K562 (cell line): ENCODE results near the gene LRP1. TPM values are rescaled to one million over a fixed set of nuclear protein-coding genes. Genes with fewer than 3 reads are reported as not detected.
A peak's percentile ranks its signal among the peaks of the same experiment; 100 is the strongest.

Source experiments
- ATAC-seq: fragments of 200-7000 bp; cut with Tn5 transposase; 3 replicates; pipeline ENCODE4 v1.9.1; 2020; ENCODE audit warnings: moderate library complexity
- BruUV-seq: library from RNA; stranded (reverse); fragments of 400-500 nt; replicated peaks from 2 replicates; lab custom pipeline; 2021; lab: Mats Ljungman, UMichigan
- CTCF ChIA-PET: fragments of 300-600 bp; formaldehyde crosslinking; extraction: SDS; loops from one replicate; lab custom pipeline; 2021; ENCODE audit warnings: low intra/inter-chr PET ratio; lab: Yijun Ruan, JAX
- POLR2A ChIA-PET: fragments of 300-600, 350-650 bp; sonication (Branson Sonifier 250); formaldehyde crosslinking; extraction: SDS; loops from one replicate; lab custom pipeline; 2021; ENCODE audit warnings: antibody characterized with exemption, inconsistent platforms; lab: Yijun Ruan, JAX
- DNase-seq, 4 experiments: peaks; one replicate each; pipeline versions ENCODE4 v3.0.0 to v3.0.0-alpha.2; 2011 to 2018; ENCODE audit warnings: low spot score in 3 of 4, mixed read lengths in 3 of 4; ENCODE audit errors: extremely low read depth in 1 of 4
- FAIRE-seq: peaks from 2 replicates; lab custom pipeline; 2011; peaks lifted over from hg19 to GRCh38; lab: Jason Lieb, UNC
- H2AFZ ChIP-seq: 2 replicates; pipeline ENCODE4 v1.6.0; 2011; ENCODE audit warnings: low read depth, low read length, control low read depth, inconsistent platforms
- H3K27ac ChIP-seq: fragments of 200-600 bp; 3 replicates; pipeline ENCODE4 v1.8.0; 2011; ENCODE audit warnings: low read depth, mild to moderate bottlenecking, control low read depth, inconsistent platforms, low read length, moderate library complexity, mixed read lengths; ENCODE audit errors: extremely low read depth
- H3K27me3 ChIP-seq, 2 experiments: fragments of 300-600 bp in 1 of 2; 2 replicates in 1 of 2; 3 replicates in 1 of 2; pipeline versions ENCODE4 v1.6.0 to v1.8.0; 2011; ENCODE audit warnings: inconsistent platforms in 2 of 2, low read length in 2 of 2, mild to moderate bottlenecking in 1 of 2, mixed read lengths in 1 of 2, moderate library complexity in 1 of 2; ENCODE audit not compliant: control insufficient read depth in 2 of 2, insufficient read depth in 2 of 2
- H3K36me3 ChIP-seq: fragments of 300-600 bp; 3 replicates; pipeline ENCODE4 v1.8.0; 2011; ENCODE audit warnings: mild to moderate bottlenecking, low read length, inconsistent platforms; ENCODE audit not compliant: control insufficient read depth, insufficient read depth
- H3K4me1 ChIP-seq, 2 experiments: fragments of 200-600 bp in 1 of 2; replicated peaks in 1 of 2; 2 replicates in 1 of 2; 3 replicates in 1 of 2; pipeline versions ENCODE4 v1.5.1 to v1.8.0; 2011; ENCODE audit warnings: inconsistent platforms in 2 of 2, low read length in 2 of 2, mild to moderate bottlenecking in 1 of 2, mixed read lengths in 1 of 2, moderate library complexity in 1 of 2; ENCODE audit not compliant: control insufficient read depth in 2 of 2, insufficient read depth in 2 of 2
- H3K4me2 ChIP-seq: 2 replicates; pipeline ENCODE4 v1.6.1; 2011; ENCODE audit warnings: low read length, control low read depth, inconsistent platforms, mixed read lengths; ENCODE audit not compliant: insufficient read depth
- H3K4me3 ChIP-seq: fragments of 200-600 bp; sonication (generic), shearing (Covaris generic); 2 replicates; pipeline ENCODE4 v1.5.1; 2016; ENCODE audit warnings: control low read depth, inconsistent platforms
- H3K79me2 ChIP-seq: fragments of 200-600 bp; 3 replicates; pipeline ENCODE4 v1.8.0; 2011; ENCODE audit warnings: low read length, inconsistent platforms; ENCODE audit not compliant: control insufficient read depth, insufficient read depth
- H3K9ac ChIP-seq, 2 experiments: 2 replicates each; pipeline versions ENCODE4 v1.6.0 to v1.6.1; 2011; ENCODE audit warnings: low read depth in 2 of 2, low read length in 2 of 2, control low read depth in 1 of 2, inconsistent platforms in 1 of 2, mild to moderate bottlenecking in 1 of 2, mixed read lengths in 1 of 2; ENCODE audit not compliant: insufficient read depth in 1 of 2
- H3K9me1 ChIP-seq: one replicate; pipeline ENCODE4 v1.6.0; 2011; ENCODE audit warnings: inconsistent platforms, mild to moderate bottlenecking, low read length, moderate library complexity; ENCODE audit not compliant: control insufficient read depth, insufficient read depth
- H3K9me3 ChIP-seq: replicated peaks from 2 replicates; pipeline ENCODE4 v1.5.1; 2011; ENCODE audit warnings: low read depth, low read length, inconsistent platforms; ENCODE audit not compliant: control insufficient read depth, insufficient read depth
- H4K20me1 ChIP-seq: replicated peaks from 2 replicates; pipeline ENCODE4 v1.6.1; 2011; ENCODE audit warnings: low read length, inconsistent platforms, mixed read lengths; ENCODE audit not compliant: control insufficient read depth, insufficient read depth
- ATF3 ChIP-seq, 2 experiments: fragments of 450-650 bp in 1 of 2; sonication (generic) in 1 of 2; formaldehyde crosslinking in 1 of 2; IDR thresholded peaks in 1 of 2; conservative IDR thresholded peaks in 1 of 2; 2 replicates each; pipeline versions ENCODE4 v1.6.1 to v1.8.1; 2016 to 2023; ENCODE audit warnings: mild to moderate bottlenecking in 2 of 2, moderate library complexity in 2 of 2, inconsistent platforms in 1 of 2, missing genetic modification reagents in 1 of 2
- C11orf30 ChIP-seq: fragments of 450-650 bp; IDR thresholded peaks from 2 replicates; pipeline ENCODE4 v1.6.1; 2016; ENCODE audit warnings: low read depth, mild to moderate bottlenecking
- CTBP1 ChIP-seq: fragments of 450-650 bp; IDR thresholded peaks from 2 replicates; pipeline ENCODE4 v1.6.1; 2016; ENCODE audit warnings: borderline replicate concordance
- FOSL1 ChIP-seq: fragments of 200-800 bp; sonication (Bioruptor generic); conservative IDR thresholded peaks from 2 replicates; pipeline ENCODE4 v1.6.1; 2016; ENCODE audit warnings: missing genetic modification characterization, missing compliant biosample characterization
- HDGF ChIP-seq: fragments of 450-650 bp; IDR thresholded peaks from 2 replicates; pipeline ENCODE4 v1.6.1; 2016
- HNRNPH1 ChIP-seq: fragments of 200-400 bp; formaldehyde crosslinking; optimal IDR thresholded peaks from 2 replicates; pipeline ENCODE3; 2017; ENCODE audit warnings: low read depth, mild to moderate bottlenecking, low read length, moderate library complexity
- JUND ChIP-seq, 2 experiments: IDR thresholded peaks; 2 replicates in 1 of 2; 3 replicates in 1 of 2; pipeline ENCODE4 v1.6.1; 2011; ENCODE audit warnings: borderline replicate concordance in 2 of 2, low read depth in 2 of 2, low read length in 2 of 2, improper control_type of control experiment in 1 of 2, missing biosample characterization in 1 of 2, missing genetic modification characterization in 1 of 2, missing genetic modification reagents in 1 of 2
- MAFF ChIP-seq: IDR thresholded peaks from 2 replicates; pipeline ENCODE4 v1.6.1; 2012; ENCODE audit warnings: low read length, improper control_type of control experiment
- MAFG ChIP-seq: fragments of 450-650 bp; conservative IDR thresholded peaks from 2 replicates; pipeline ENCODE4 v1.6.1; 2016; ENCODE audit warnings: missing genetic modification characterization, missing compliant biosample characterization
- MAFK ChIP-seq: IDR thresholded peaks from 2 replicates; pipeline ENCODE4 v1.6.1; 2011; ENCODE audit warnings: low read length, improper control_type of control experiment
- MAZ ChIP-seq, 2 experiments: fragments of 450-650 bp in 1 of 2; sonication (generic) in 1 of 2; formaldehyde crosslinking; IDR thresholded peaks in 1 of 2; conservative IDR thresholded peaks in 1 of 2; 2 replicates each; pipeline versions ENCODE4 v1.4.0 to v1.5.0; 2020; ENCODE audit warnings: mild to moderate bottlenecking in 1 of 2, missing genetic modification reagents in 1 of 2
- MCM3 ChIP-seq: fragments of 450-650 bp; IDR thresholded peaks from 2 replicates; pipeline ENCODE4 v1.6.1; 2016
- MEIS2 ChIP-seq: fragments of 450-650 bp; IDR thresholded peaks from 2 replicates; pipeline ENCODE4 v1.6.1; 2014; ENCODE audit warnings: mild to moderate bottlenecking; ENCODE audit not compliant: partially characterized antibody
- MYNN ChIP-seq, 2 experiments: sonication (generic); formaldehyde crosslinking in 1 of 2; IDR thresholded peaks; 2 replicates each; pipeline versions ENCODE4 v1.5.0 to v1.6.1; 2016 to 2020; ENCODE audit warnings: antibody characterized with exemption in 1 of 2, missing genetic modification reagents in 1 of 2
- NELFE ChIP-seq: IDR thresholded peaks from 2 replicates; pipeline ENCODE4 v1.6.1; 2011; ENCODE audit warnings: mild to moderate bottlenecking; ENCODE audit not compliant: insufficient read depth, insufficient read length
- NFE2 ChIP-seq: IDR thresholded peaks from 2 replicates; pipeline ENCODE4 v1.6.1; 2014; ENCODE audit warnings: antibody characterized with exemption, low read depth
- SAFB ChIP-seq: fragments of 200-400 bp; formaldehyde crosslinking; IDR thresholded peaks from 2 replicates; pipeline ENCODE4 v1.6.1; 2017; ENCODE audit warnings: low read depth, low read length, borderline replicate concordance
- ZFPM2 ChIP-seq: fragments of 250-450 bp; sonication (Bioruptor Pico); IDR thresholded peaks from 2 replicates; pipeline ENCODE4 v1.5.1; 2022; ENCODE audit warnings: mild to moderate bottlenecking
- ZNF316 ChIP-seq: fragments of 450-650 bp; IDR thresholded peaks from 2 replicates; pipeline ENCODE4 v1.6.1; 2016
- ZNF77 ChIP-seq: fragments of 250-450 bp; sonication (Bioruptor Pico); IDR thresholded peaks from 2 replicates; pipeline ENCODE4 v1.5.0; 2020
- WGBS: fragments of 100-300 bp; shearing (Covaris generic); methylation state at CpG from one replicate; pipeline ENCODE4 v1.1.6; 2016; ENCODE audit warnings: low coverage, mixed read lengths; ENCODE audit not compliant: insufficient coverage; ENCODE audit errors: missing lambda C conversion rate; 5-methylcytosine and 5-hydroxymethylcytosine counted together
- in situ Hi-C: fragments of 300-500 bp; cut with MboI; formaldehyde crosslinking; loops from 4 replicates; pipeline ENCODE4 v1.15.0; 2018; ENCODE audit warnings: inconsistent platforms, mixed read lengths
- intact Hi-C: fragments of 100-400 bp; cut with micrococcal nuclease; formaldehyde crosslinking; loops from 2 replicates; pipeline ENCODE4 v1.14.2; 2022
- polyA plus RNA-seq, 8 experiments: library from polyadenylated mRNA; depleted of rRNA in 4 of 8; stranded (reverse) in 5 of 8; unstranded in 3 of 8; fragments of >200 nt; fragmentation: Nextera tagmentation in 2 of 8; fragmentation: Illumina TruSeq in 1 of 8; extraction: Ambion mirVana in 2 of 8; extraction: Trizol in 1 of 8; gene quantifications; 2 replicates each; pipeline versions ENCODE4 v1.2.1 to v1.2.3, GENCODE V29; 2011 to 2014; ENCODE audit warnings: inconsistent platforms in 1 of 8, missing spikeins in 1 of 8
- total RNA-seq, 7 experiments: library from RNA; depleted of rRNA in 6 of 7; stranded (reverse); fragments of >200 nt in 6 of 7; fragmentation: Illumina TruSeq in 2 of 7; extraction: Trizol in 2 of 7; gene quantifications; 2 replicates each; pipeline versions ENCODE4 v1.2.1 to v1.2.3, GENCODE V29; 2011 to 2021; ENCODE audit warnings: low replicate concordance in 1 of 7

The LRP1 gene
- total and polyA plus RNA-seq, 9 of the 15 experiments (the other 6 are each of a cell fraction or from before 2014, with no cell fraction given): 0.04 to 0.64 (median 0.19) TPM; not detected in 2

GRCh38 chr12:57166971-57167371 is 38.7 kb downstream of the LRP1 start:
- no peak overlapping the region for H3K27ac ChIP-seq
- H3K4me2 ChIP-seq: no peak overlapping the region
- DNase-seq (peak; percentile 45 to 57 (median 48)), ATAC-seq (peak; percentile 69), FAIRE-seq (peak; percentile 48)
- peaks cover 7% of the 10 kb centered on the region; the same call in 1 of the 2 replicates for H4K20me1 ChIP-seq
- no peaks in the 10 kb centered on the region for H3K9me3 ChIP-seq
- 6% methylated on average over 10 of the region's 10 CpGs for whole genome bisulfite sequencing
- no peaks in the 10 kb centered on the region for H3K36me3 ChIP-seq
- POLR2A ChIA-PET: interaction anchor here (0.6 kb wide), 1 partner anchor 45 kb away, joined by 3 read pairs; no protein-coding TSS in a partner anchor
- no peaks in the 10 kb centered on the region for H3K79me2 ChIP-seq
- CTCF ChIA-PET: no interaction called here
- H3K27me3 ChIP-seq: peaks cover 13 to 55% of the 10 kb centered on the region in 2 experiments; a peak in 4 of 5 replicates
- no peak overlapping the region for H2AFZ ChIP-seq
- intact Hi-C loops (no loop called here), in situ Hi-C loops (no loop called here)
- H3K4me3 ChIP-seq: no peak overlapping the region
- H3K9me1 ChIP-seq: no peaks in the 10 kb centered on the region
- H3K9ac ChIP-seq: peak overlapping the region in 1 of 2 experiments; percentile 59; a peak in 1 of 4 replicates
- peaks cover 0 to 22% of the 10 kb centered on the region in 2 experiments; a peak in 2 of 5 replicates for H3K4me1 ChIP-seq
- TF ChIP-seq ATF3 (IDR thresholded peaks at IDR 0.05): peak; percentile 44; the same call in 1 of the 2 replicates
- TF ChIP-seq ATF3 (CRISPR knock-in tag; conservative IDR thresholded peaks at IDR 0.05): no peak
- TF ChIP-seq HNRNPH1: no peak
- peak; percentile 42; the same call in 1 of the 2 replicates for TF ChIP-seq CTBP1
- peak; percentile 84 for TF ChIP-seq MAFG (tag)
- no peak for TF ChIP-seq ZFPM2 (CRISPR knock-in tag)
- no peak for TF ChIP-seq HDGF
- peak; percentile 20; the same call in 1 of the 2 replicates for TF ChIP-seq MAFF
- peak; percentile 82 for TF ChIP-seq ZNF316
- TF ChIP-seq C11orf30: peak; percentile 88
- 0 out of 2 replicates have a peak, but pooled peaks have one; percentile 32 for TF ChIP-seq JUND (IDR thresholded peaks at IDR 0.05; ENCODE audit: borderline replicate concordance, low read depth, low read length)
- TF ChIP-seq JUND (tag; IDR thresholded peaks at IDR 0.05; ENCODE audit: borderline replicate concordance, low read depth, low read length): peak; percentile 13; the same call in 1 of the 3 replicates
- no peak for TF ChIP-seq MAZ (CRISPR knock-in tag; conservative IDR thresholded peaks at IDR 0.05 in 1 of 2, IDR thresholded peaks at IDR 0.05 in 1 of 2)
- TF ChIP-seq ZNF77: no peak
- TF ChIP-seq NFE2: peak; percentile 79
- TF ChIP-seq MCM3: no peak
- no peak for TF ChIP-seq SAFB
- TF ChIP-seq NELFE: no peak
- TF ChIP-seq FOSL1 (tag): peak; percentile 43; the same call in 1 of the 2 replicates
- no peak for TF ChIP-seq MYNN (IDR thresholded peaks at IDR 0.05)
- no peak for TF ChIP-seq MYNN (CRISPR knock-in tag; IDR thresholded peaks at IDR 0.05)
- TF ChIP-seq MEIS2: peak; percentile 25
- peak; percentile 73 for TF ChIP-seq MAFK
- BruUV-seq: no TSS peak
